Endometrial microvascular endothelial cells (primary cell): ENCODE data around the gene APBA2. TPM values are rescaled to one million over a fixed set of nuclear protein-coding genes. Genes with fewer than 3 reads are reported as not detected.
"Not testable (repeated sequence)": the region's sequence is repeated elsewhere in the genome, so short reads cannot be mapped to it uniquely, and the experiment has no call there.

Source experiments
- in situ Hi-C: cut with HindIII; loops from 2 replicates; pipeline ENCODE4 v1.10.0; 2017; ENCODE audit warnings: low sequenced_read_pairs, low pct_unique_long_range_greater_than_20kb; ENCODE audit errors: inconsistent ontology term
- total RNA-seq: library from RNA; depleted of rRNA; stranded (reverse); fragments of >200 nt; gene quantifications from one replicate; pipeline ENCODE4 v1.2.3, GENCODE V29; 2015; ENCODE audit errors: inconsistent ontology term

APBA2 gene
- total RNA-seq, 1 donor from 2014 or later, result 18.6 TPM

DNA sequence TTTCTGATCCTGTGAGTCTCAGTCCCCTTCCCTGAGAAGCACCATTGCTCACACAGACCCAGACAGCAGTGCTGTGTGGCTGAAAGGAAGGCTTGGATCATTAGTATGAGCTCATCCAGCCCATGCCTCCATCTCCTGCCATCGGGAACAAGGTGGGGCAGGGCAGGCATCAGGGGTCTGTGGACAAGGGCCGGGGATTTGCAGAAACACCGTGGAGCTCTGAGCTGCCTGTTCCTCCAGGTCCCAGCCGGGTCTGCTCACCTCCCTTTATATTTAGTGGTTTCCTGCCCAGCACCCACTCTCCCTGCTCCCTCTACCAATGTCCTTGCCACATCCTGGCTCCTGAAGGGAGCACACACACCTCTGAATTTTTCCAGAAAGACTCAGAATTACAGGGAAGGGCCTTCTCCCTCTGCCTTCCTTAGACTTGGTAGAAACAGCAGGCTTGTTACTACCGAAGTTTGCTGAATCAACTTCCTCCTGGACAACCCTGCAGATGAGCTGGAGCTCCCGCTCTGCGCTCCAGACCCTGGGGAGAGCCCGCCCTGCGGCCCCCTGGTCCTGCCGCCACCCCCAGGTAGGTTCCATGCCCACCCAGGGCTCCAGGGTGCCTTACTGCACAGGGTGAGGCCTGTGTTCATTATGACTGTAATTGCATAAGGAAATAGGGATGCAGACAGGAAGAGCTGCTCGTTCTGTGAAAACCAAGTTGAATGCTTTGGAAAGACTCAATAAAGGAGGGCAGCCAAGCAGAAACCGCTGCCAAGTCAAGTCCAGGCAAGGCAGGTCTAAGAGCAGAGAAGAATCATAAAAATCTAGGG is 255.7 kb downstream of the APBA2 start:
- in situ Hi-C loops, result no loop called here

DNA sequence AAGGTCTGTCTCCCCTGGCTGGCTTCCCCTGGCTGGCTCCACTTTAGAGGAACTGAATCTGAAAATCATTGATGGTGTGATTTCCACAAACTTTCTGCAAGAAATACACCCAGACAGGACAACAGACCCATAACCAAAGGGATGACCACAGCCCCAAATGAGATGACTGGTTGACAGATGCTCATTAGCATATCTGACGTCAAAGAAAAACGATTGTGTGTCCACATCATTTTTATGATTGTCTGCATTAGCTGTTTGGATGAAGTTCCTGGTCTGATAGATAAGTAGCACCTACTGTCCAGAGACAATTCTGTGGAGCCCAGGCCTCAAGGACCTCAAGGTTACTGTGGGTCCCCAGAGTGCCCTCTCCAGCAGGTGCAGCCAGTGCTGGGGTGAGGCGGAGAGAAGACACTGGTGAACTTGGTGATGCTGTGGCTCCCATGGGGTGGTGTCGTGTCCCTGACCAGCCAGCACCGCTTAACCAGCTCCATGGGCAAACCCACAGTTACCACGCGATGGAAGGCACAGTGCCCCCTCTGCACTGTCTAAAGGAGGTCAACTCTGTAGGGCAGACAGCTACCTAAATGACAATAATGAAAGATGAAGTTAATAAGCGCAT is 256.5 kb downstream of the APBA2 start:
- in situ Hi-C loops, result no loop called here

GRCh38 chr15:29143293-29143692 is 257.5 kb downstream of the APBA2 start:
- in situ Hi-C loops, result no loop called here

DNA sequence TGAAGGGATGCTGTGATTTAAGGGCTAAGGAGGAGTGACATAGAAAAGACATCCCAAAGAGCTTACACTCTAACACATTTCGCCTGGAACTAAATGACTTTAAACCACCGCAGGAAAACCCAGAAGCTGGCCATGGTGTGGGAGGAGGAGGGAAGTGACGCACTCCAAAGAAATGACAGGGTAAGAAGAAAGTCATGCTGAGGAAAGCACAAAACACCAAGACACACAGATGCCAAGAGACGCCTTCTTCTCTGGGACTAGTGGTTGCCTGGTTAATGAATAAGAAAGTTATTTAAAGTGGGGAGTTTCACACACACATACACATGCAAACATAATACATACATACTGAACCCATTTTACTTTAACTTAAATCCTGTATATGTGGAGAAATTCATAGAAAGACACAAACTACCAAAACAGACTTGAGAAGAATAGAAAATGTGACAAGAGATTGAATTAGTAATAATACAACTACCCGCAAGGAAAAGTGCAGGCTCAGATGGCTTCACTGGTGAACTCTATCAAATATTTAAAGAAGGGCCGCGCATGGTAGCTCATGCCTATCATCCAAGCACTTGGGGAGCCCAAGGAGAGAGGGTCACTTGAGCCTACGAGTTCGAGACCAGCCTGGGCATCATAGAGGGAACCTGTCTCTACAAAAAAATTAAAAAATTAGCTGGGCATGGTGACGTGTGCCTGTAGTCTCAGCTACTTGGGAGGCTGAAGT is 258.3 kb downstream of the APBA2 start:
- in situ Hi-C loops, result no loop called here

- in situ Hi-C loops, result no loop called here
Measured at GRCh38 chr15:29149738-29150075, 263.9 kb downstream of the APBA2 start.

GRCh38 chr15:29150515-29151483 is 265.0 kb downstream of the APBA2 start:
- in situ Hi-C loops, result no loop called here

GRCh38 chr15:29151484-29151857 is 265.7 kb downstream of the APBA2 start:
- in situ Hi-C loops, result no loop called here

GRCh38 chr15:29156521-29156920 is 270.7 kb downstream of the APBA2 start:
- in situ Hi-C loops, result no loop called here

GRCh38 chr15:29159771-29160455 is 274.1 kb downstream of the APBA2 start:
- in situ Hi-C loops, result no loop called here

GRCh38 chr15:29162411-29162810 is 276.6 kb downstream of the APBA2 start:
- in situ Hi-C loops, result no loop called here

DNA sequence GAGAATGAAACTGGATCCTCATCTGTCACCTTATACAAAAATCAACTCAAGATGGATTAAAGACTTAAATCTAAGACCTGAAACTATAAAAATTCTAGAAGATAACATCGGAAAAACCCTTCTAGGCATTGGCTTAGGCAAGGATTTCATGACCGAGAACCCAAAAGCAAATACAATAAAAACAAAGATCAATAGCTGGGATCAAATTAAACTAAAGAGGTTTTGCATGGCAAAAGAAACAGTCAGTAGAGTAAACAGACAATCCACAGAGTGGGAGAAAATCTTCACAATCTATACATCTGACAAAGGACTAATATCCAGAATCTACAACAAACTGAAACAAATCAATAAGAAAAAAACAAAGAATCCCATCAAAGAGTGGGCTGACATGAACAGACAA is 281.3 kb downstream of the APBA2 start:
- in situ Hi-C loops, result not testable (repeated sequence)

Other genes with a start within 250 kb of the APBA2 start
- 0.09 TPM for gene GOLGA8M, start 173.6 kb upstream of the APBA2 start, total RNA-seq
- not detected for gene GOLGA6L7, start 37.3 kb upstream of the APBA2 start, total RNA-seq